HG03066 (cell line): ENCODE data around the gene DUS1L.
"Not testable (repeated sequence)": the region's sequence is repeated elsewhere in the genome, so short reads cannot be mapped to it uniquely, and the experiment has no call there.

Experiments used
- ATAC-seq: cut with Tn5 transposase; IDR thresholded peaks from one replicate; pipeline ENCODE4 v1.9.1; 2021; ENCODE audit warnings: low read depth; ENCODE audit not compliant: unreplicated experiment

Gene DUS1L

DNA sequence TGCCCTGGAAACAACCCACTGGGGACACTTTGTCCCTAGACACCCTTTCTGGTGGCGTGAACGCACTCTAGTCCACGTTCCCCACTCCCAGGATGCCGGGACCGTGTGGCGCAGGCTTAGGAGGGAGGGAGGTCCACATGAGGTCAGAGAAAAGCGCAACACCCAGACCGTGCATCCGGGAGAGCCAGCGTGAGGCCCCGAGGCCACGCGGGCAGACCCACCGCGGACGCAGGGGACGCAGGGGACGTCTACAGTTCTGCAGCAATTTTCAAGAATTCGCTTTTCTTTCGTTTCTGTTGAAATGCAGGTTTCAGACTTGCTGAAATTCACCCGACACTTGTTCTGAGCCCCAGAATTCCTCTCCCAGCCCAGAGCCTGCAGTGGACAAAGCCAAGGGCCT is 18.7 kb downstream of the DUS1L start:
- ATAC-seq = no peak

GRCh38 chr17:82045936-82046484 is 19.6 kb downstream of the DUS1L start:
- no peak for ATAC-seq

DNA sequence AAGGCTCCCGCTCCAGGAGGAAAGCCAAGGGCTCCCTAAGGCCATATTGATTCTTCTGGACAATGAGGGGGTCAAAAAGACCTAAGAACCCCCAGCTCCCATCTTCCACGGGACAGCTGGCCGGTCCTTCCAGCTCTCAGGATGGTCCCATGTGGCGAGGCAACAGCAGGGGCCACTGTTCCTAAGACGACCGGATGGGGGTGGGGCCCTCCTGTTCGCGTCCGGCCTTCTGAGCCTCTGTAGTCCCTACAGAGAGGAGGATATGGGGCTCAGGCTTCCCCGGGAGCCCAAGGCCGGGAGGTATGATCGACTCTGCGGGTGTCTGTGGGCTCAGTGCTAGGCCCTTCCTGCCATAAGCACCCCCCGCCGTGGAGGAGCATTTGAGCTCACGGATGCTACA is 22.1 kb downstream of the DUS1L start:
- ATAC-seq = no peak

DNA sequence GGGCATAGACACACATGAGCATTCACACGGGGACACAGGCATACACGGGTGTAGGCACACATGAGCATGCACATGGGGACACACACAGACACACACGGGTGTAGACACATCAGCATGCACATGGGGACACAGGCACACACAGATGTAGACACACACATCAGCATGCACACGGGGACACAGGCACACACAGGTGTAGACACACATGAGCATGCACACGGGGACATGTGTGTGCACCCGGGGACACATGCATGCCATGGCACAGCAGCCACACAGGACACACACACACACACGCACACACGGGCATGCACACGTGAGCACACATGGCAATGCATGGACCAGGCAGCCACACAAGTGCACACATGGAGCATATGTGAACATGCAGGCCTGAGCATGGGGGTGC is 23.0 kb downstream of the DUS1L start:
- ATAC-seq = no peak

- no peak for ATAC-seq
Measured at GRCh38 chr17:82041144-82041814, 24.3 kb downstream of the DUS1L start.

DNA sequence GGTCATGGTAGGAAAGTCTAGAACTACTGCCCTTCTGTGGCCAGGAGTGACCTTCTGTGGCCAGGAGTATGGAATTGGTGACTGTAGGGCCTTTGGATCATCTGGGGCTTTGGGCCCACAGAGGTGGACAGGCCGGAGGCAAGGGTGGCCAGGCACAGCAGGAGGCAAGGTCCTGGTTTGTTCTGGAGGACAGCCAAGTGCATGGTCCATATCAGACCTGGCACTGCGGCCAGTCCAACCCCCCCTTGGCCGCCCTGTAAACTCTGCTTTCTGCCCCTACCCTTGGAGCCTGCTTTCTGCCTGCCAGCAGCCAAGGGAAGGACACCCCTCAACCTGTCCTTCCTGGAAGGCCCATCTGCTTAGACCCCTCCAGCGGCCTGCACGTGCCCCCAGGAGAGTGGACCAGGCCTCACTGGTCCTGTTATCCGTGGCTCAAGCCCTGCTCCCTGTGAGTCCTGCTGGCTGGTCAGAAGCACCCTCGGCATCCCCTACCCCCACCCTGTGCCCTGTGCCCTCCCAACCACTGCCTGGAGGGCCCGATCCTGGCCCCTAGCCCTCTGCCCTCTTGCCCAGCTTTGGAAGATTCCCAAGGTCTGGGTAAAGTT is 25.8 kb downstream of the DUS1L start:
- ATAC-seq = no peak

- not testable (repeated sequence) for ATAC-seq
Measured at GRCh38 chr17:82038796-82039409, 26.7 kb downstream of the DUS1L start.

GRCh38 chr17:82037889-82038195 is 27.8 kb downstream of the DUS1L start:
- ATAC-seq = no peak

DNA sequence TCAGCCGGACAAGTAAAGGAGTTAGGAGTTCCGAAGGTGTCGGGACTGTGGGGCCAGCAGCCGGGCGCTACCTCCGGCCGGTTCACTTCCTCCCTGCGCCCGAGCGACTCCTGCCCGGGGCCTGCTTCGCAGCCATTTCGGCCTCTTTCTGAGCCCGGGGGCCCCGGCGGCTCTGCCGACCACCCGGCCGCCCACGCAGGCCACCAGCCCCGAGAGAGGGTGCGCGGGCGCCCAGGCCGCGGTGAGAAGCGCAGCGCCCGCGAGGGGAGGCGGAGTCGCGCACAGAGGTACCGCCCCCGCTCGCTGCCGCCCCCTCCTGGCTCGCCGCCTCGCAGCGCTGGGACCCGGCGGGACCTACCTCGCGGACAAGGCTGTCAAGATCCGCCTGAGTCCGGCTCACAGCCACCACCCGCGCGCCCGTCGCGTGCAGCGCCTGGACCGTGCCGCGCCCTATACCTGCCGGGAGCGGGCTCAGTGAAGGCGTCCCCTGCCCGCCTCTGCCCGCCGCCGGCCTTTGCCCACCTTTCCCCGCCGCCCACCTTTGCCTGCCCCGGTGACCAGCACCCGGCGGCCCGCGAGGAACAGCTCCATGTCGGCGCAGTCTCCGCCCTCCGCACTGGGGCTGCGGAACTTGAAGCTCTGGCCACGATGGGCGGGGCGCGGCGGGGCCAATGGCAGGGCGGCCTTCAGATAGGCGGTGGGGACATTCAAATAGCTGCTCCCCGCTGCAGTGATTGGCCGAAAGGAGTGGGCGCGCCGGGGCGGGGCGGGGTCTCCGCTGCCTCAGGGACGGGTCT is 28.3 kb downstream of the DUS1L start, which contains the start of gene DCXR:
Gene DCXR, minus strand, starts transcription at position 606 of the 797 bp plus-strand sequence. Its CDS starts 15 bp downstream, at position 591.
- ATAC-seq = peak; percentile 85

GRCh38 chr17:82036634-82037091 is 28.9 kb downstream of the DUS1L start:
- no peak for ATAC-seq

- ATAC-seq = no peak
Measured at GRCh38 chr17:82035956-82036633, 29.5 kb downstream of the DUS1L start.

DNA sequence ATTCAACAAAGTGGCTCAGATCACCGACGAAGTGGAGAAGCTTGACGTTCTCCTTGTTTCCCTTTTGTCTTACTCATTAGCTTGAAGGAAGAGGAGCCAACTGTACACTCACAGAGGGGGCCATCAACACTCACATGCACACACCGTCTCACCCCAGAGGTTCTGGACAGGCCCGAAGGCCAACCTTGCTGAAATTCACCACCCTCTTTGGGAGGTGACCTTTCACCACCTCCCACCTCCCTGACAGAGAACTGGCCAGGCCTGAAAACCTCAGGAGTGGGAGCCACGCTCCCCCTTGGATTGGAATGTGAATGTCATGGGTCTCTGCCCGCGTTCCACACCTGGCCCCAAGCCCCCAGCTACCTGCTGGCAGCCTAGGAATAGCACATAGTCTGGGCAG is 30.1 kb downstream of the DUS1L start:
- no peak for ATAC-seq

DNA sequence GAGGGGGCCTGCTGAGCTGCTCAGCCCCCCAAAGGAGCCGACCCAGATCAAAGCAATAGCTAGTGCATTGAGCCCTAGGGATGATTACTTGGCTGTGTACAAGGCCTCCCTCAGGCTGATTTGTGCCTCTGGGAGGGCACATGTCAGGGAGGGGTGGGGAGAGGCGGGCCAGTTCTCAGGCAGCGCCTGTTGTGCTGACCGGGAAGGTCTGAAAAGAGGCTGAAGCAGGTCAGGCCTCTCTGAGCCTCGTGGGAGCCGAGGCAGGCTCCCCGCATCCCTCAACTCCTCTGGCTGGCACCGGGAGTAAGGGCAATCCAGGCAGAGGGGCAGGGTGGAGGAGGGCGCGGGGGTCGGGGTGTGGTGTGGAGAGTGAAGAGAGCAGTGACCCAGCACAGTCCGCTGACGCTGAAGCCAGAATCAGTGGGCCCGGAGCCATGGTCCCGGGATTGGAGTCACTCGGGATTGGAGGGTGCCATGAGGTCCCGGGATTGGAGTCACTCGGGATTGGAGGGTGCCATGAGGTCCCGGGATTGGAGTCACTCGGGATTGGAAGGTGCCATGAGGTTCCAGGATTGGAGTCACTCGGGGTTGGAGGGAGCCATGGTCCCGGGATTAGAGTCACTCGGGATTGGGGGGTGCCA is 31.1 kb downstream of the DUS1L start:
- ATAC-seq = no peak

DNA sequence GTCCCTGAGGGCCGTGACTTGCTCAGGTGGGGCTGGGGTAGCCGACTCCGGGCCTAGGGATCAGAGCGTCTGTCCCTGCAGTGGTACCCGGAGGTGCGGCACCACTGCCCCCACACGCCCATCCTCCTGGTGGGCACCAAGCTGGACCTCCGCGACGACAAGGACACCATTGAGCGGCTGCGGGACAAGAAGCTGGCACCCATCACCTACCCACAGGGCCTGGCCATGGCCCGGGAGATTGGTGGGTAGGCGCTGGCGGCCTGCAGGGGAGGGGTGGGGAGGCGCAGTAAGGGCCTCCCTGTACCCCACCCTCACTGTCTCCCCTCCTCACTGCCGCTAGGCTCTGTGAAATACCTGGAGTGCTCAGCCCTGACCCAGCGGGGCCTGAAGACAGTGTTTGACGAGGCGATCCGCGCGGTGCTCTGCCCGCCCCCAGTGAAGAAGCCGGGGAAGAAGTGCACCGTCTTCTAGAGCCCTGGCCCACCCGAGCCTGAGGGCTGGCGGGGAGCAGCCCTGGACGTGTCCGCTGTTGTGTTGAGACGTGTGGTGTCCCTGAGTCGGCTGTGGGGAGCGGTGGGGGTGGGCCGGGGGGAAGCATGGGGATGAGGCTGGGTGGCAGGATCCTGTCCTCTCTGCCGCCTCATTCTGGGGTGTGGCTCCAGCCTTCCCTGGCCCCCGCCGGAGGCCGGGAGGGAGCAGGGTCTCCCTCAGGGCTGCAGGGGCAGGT is 32.1 kb downstream of the DUS1L start:
- no peak for ATAC-seq

DNA sequence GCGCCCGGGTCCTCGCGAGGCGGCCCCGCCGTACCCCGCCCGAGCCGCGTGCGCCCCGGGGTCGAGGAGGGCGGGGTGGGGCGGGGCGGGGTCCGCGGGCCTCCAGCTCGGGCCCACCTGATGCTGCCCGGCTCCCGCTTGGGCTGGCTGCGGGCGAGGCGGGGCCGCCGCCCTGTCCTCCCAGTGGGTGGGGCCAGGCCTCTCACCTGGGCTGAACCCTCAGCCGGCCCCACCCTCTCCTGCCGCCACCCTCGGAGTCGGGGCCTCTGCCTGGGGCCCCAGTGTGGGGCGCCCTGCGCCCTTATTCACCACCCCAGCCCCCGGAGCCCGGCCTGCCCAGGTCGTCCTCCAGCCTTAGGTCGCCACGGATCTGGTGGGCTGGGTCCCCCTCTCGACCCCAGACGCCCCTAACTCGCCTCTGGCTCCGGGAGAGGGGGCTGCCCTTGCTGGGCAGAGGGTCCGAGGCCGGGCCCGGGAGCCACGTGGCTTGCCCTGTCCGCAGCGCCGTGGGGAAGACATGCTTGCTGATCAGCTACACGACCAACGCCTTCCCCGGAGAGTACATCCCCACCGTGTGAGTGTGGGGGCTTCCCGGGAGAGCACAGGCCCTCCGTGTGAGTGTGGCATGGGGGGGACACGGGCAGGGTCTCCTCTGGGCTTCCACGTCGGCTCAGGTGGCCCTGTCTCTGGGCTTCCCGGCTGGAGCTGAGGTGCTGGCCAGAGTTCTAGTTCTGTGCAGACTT is 33.5 kb downstream of the DUS1L start:
- ATAC-seq = no peak

DNA sequence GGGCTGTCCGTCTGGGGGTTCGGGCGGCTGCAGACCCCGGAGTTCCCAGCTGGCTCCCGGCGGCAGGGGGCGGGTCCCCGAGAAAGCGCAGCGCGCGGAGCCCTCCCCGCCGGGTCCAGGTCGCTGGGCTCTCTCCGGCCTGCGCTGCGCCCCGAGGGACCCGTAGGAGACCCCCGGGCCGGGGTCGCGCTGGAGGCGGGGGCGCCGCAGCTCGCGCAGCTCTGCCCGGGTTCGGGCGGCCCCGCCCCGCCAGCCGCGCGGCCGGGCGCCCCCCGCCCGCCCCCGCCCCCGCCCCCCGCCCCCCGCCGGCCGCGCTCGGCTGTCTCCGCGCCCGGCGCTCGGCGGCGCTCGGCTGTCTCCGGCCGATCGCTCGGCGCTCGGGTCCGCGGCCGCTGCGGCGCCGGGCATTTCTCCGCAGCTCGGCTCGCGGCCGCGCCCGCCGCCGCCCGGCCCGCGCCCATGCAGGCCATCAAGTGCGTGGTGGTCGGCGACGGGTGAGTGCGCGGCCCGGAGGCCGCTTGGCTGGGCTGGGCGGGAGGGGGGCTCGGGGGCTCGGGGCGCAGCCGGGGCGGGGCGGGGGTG is 34.2 kb downstream of the DUS1L start, which contains the start of gene RAC3:
Gene RAC3, plus strand, starts transcription at position 376 of the 582 bp plus-strand sequence. Its CDS starts 84 bp downstream, at position 460.
- no peak for ATAC-seq

DNA sequence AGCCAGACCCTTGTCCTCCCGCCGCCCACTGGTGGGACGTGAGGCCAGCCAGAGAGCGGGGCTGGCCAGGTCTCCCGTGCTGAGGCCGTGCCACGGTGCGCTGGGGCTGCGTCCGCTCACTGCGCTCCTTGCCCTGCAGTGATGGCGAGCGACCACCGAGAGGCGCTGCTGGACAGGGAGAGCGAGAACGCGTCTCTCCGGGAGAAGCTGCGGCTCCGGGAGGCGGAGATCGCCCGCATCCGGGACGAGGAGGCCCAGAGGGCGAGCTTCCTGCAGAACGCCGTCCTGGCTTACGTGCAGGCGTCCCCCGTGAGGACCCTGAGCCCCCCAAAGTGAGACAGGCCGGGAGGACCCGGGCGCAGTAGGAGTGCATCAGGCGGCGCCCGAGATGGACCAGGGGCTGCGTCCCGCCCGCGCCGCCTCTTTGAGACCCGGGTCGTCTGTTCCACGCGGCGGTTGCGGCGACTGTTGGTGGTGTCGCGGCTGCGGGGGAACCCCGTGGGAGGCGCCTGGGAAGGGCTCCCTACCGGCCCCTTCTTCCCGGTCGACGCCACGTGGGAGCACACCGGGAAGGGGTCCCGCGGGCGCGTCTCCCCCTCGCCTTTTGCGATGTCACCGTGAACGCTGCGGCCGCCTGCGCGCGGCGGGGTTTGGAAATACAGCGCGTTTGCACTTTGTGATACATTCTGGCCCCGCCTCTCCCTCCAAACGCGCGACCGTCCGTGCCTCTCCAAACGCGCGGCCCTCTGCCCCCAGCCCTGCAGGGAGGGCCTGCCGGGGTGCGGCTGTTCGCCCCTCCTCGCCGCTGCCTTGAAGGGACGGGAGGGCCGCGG is 34.9 kb downstream of the DUS1L start:
- no peak for ATAC-seq
